ENCODE results near the gene GPR176. TPM values are rescaled to one million over a fixed set of nuclear protein-coding genes. Genes with fewer than 3 reads are reported as not detected.

The GPR176 gene
- total and polyA plus RNA-seq, 2 experiments from 2014 or later: 2.7 to 7.0 TPM

DNA sequence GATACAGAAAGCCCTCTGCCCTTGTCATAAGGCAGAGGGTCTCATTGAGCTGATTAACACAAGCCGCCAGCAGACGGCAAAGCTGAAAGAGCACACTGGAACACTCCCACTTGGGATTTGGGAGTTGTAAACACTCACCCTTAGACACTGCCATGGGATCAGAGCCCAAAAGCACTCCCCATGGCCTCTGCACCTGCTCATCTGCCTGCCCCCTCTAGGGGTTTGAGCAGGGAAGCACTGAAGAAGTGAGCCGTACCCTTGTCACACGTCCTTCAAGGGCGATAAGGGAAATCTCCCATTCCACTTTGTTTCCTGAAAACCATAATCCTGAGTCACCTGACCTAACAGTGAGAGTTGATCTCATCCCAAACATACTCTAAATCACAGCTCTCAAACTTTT is 152.1 kb downstream of the GPR176 start:
- 93% methylated on average over 5 of the region's 5 CpGs for WGBS (ENCODE audit: low lambda C conversion rate, missing lambda C conversion rate)
- Histone ChIP-seq H3K79me2 (no peaks in the 10 kb centered on the region), H3K9me3 (ENCODE audit: low read depth) (no peaks in the 10 kb centered on the region), H3K27ac (no peak overlapping the region), H3K4me1 (ENCODE audit: insufficient read depth) (no peaks in the 10 kb centered on the region), H3K27me3 (no peaks in the 10 kb centered on the region), H3K4me2 (no peak overlapping the region), H3K9me2 (replicated peaks; ENCODE audit: insufficient read depth) (no peaks in the 10 kb centered on the region), H3K4me3 (no peak overlapping the region), H4K20me1 (ENCODE audit: insufficient read depth, poor library complexity, severe bottlenecking) (no peaks in the 10 kb centered on the region), H2AFZ (no peak overlapping the region), H3K36me3 (replicated peaks; ENCODE audit: insufficient read depth, low read depth) (no peaks in the 10 kb centered on the region)
- DNase-seq (ENCODE audit: low spot score): no peak
- TF ChIP-seq, protein P1, sequence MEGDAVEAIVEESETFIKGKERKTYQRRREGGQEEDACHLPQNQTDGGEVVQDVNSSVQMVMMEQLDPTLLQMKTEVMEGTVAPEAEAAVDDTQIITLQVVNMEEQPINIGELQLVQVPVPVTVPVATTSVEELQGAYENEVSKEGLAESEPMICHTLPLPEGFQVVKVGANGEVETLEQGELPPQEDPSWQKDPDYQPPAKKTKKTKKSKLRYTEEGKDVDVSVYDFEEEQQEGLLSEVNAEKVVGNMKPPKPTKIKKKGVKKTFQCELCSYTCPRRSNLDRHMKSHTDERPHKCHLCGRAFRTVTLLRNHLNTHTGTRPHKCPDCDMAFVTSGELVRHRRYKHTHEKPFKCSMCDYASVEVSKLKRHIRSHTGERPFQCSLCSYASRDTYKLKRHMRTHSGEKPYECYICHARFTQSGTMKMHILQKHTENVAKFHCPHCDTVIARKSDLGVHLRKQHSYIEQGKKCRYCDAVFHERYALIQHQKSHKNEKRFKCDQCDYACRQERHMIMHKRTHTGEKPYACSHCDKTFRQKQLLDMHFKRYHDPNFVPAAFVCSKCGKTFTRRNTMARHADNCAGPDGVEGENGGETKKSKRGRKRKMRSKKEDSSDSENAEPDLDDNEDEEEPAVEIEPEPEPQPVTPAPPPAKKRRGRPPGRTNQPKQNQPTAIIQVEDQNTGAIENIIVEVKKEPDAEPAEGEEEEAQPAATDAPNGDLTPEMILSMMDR (IDR thresholded peaks at IDR 0.05; ENCODE audit: poor library complexity): no peak
- no peak for TF ChIP-seq EZH2 (IDR thresholded peaks at IDR 0.05; ENCODE audit: borderline replicate concordance)

GRCh38 chr15:39761006-39761405 is 159.1 kb downstream of the GPR176 start:
- Histone ChIP-seq H4K20me1 (ENCODE audit: insufficient read depth, poor library complexity, severe bottlenecking) (no peaks in the 10 kb centered on the region), H3K27me3 (no peaks in the 10 kb centered on the region), H3K9me2 (replicated peaks; ENCODE audit: insufficient read depth) (no peaks in the 10 kb centered on the region), H3K27ac (no peak overlapping the region), H3K36me3 (replicated peaks; ENCODE audit: insufficient read depth, low read depth) (no peaks in the 10 kb centered on the region), H3K9me3 (ENCODE audit: low read depth) (no peaks in the 10 kb centered on the region), H2AFZ (no peak overlapping the region), H3K79me2 (no peaks in the 10 kb centered on the region), H3K4me2 (no peak overlapping the region), H3K4me1 (ENCODE audit: insufficient read depth) (no peaks in the 10 kb centered on the region), H3K4me3 (no peak overlapping the region)
- no peak for TF ChIP-seq EZH2phosphoT487 (IDR thresholded peaks at IDR 0.05; ENCODE audit: low read depth, severe bottlenecking, unreplicated experiment)
- TF ChIP-seq EZH2 (IDR thresholded peaks at IDR 0.05; ENCODE audit: borderline replicate concordance): no peak
- TF ChIP-seq, protein P1 (IDR thresholded peaks at IDR 0.05; ENCODE audit: poor library complexity): no peak
- 80% methylated on average over 2 of the region's 2 CpGs for WGBS (ENCODE audit: low lambda C conversion rate, missing lambda C conversion rate)
- DNase-seq (ENCODE audit: low spot score): no peak

- H3K4me1 ChIP-seq (ENCODE audit: insufficient read depth): peaks cover 3% of the 10 kb centered on the region
- no peaks in the 10 kb centered on the region for H3K9me3 ChIP-seq (ENCODE audit: low read depth)
- no peak for TF ChIP-seq EZH2 (IDR thresholded peaks at IDR 0.05; ENCODE audit: borderline replicate concordance)
- TF ChIP-seq, protein P1 (IDR thresholded peaks at IDR 0.05; ENCODE audit: poor library complexity): peak; percentile 96
- H3K4me2 ChIP-seq: no peak overlapping the region
- peak; percentile 89 for DNase-seq (ENCODE audit: low spot score)
- H3K27ac ChIP-seq: no peak overlapping the region
- no peak overlapping the region for H3K4me3 ChIP-seq
- no peak overlapping the region for H2AFZ ChIP-seq
- no peaks in the 10 kb centered on the region for H3K36me3 ChIP-seq (replicated peaks; ENCODE audit: insufficient read depth, low read depth)
- H4K20me1 ChIP-seq (ENCODE audit: insufficient read depth, poor library complexity, severe bottlenecking): no peaks in the 10 kb centered on the region
- no peaks in the 10 kb centered on the region for H3K79me2 ChIP-seq
- WGBS (ENCODE audit: low lambda C conversion rate, missing lambda C conversion rate): 50% methylated on average over 2 of the region's 2 CpGs
- no peaks in the 10 kb centered on the region for H3K27me3 ChIP-seq
- H3K9me2 ChIP-seq (replicated peaks; ENCODE audit: insufficient read depth): no peaks in the 10 kb centered on the region
Measured at GRCh38 chr15:39756806-39757522, 163.1 kb downstream of the GPR176 start.
